HK-2 (cell line): ENCODE data around the gene EARS2.
"Not testable (repeated sequence)": the region's sequence is repeated elsewhere in the genome, so short reads cannot be mapped to it uniquely, and the experiment has no call there.

Experiments
- DNase-seq: peaks from one replicate; pipeline ENCODE4 v3.0.0-alpha.2; 2018; ENCODE audit not compliant: unreplicated experiment

The EARS2 gene

DNA sequence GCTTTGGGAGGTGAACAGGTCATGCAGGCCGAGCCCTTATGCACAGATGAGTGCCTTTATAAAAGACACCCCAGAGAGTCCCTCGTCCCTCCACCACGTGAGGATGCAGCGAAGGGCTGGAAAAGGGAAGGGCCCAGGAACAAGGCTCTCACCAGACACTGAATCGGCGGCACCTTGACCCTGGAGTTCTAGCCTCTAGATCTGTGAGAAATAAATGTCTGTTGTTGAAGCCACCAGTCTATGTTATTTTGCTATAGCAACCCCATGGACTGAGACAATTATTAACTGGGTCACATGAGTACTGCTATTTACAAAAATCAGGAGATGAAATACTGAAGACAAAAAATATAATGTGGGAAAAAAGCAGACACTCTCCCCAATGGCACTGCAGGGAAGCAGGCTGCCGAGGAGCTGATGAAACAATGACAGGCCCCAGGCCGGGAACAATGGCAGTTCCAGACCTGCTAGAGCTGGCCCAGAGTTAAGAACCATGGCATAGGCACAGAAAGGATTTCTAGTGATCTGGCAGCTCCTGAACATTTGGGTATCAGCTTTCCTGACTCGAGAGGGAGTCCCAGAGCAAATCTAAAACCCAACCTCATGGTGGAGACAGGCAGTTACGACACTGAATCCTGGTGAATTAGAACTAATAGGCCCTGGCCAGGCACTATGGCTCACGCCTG is 29.0 kb downstream of the EARS2 start:
- no peak for DNase-seq

DNA sequence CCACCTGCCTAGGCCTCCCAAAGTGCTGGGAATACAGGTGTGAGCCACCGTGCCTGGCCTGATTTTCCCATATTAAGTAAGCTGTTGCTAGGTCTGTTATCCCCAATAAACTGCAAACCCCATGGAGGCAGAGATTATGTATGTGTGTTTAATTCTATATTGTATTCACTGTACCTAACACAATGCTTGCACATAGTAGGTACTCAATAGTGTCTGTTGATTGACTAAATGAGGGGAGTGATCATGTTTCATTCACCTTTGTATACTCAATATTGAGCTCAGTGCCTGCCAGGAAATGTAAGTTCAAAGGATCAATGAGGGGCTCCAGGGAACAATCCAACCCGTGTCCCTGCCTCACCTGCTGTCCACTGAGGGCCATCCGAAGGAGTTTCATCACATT is 32.3 kb downstream of the EARS2 start:
- DNase-seq = no peak

DNA sequence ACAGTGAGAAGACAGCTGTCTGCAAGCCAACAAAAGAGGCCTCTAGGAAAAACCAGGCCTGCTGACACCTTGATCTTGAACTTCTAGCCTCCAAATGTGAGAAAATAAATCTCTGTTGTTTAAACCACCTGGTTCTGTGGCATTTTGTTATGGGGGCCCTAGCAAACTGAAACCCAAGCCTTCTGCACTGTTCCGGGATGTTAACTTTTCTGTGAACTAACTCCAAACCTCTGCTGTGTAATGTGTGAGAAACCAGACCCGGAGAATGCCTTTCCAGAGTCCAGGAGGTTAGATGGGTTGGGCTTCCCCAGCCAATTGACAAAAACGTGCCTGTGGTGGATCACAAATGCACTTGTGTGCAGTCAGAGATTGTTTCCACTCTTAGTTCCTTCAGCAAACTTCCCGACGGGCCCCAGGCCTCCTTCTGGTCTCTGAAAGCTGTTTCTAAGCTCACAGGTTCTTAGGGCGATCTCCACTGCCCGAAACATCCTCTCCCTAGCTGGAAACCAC is 33.2 kb downstream of the EARS2 start:
- no peak for DNase-seq

DNA sequence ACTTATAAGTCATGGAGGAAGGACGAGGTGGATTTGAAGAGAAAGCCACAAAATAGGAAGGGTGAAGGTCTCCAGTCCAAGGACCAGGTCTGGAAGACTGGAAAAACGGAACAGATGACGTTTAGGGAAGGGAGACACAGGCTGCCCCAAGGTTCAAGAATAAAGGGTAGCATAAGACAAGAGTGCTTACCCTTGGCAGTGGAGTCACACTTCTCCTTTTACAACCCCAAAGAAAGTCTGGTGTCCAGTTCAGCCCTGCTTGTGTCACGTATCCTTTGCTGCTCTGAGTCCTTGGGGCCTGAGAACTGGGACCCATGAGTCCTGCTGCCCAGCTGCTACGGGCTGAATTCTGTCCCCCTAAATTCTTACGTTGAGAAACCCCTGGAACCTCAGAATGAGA is 33.8 kb downstream of the EARS2 start:
- no peak for DNase-seq

- DNase-seq = no peak
These were observed 35.2 kb downstream of the EARS2 start for GRCh38 chr16:23521965-23522364.

DNA sequence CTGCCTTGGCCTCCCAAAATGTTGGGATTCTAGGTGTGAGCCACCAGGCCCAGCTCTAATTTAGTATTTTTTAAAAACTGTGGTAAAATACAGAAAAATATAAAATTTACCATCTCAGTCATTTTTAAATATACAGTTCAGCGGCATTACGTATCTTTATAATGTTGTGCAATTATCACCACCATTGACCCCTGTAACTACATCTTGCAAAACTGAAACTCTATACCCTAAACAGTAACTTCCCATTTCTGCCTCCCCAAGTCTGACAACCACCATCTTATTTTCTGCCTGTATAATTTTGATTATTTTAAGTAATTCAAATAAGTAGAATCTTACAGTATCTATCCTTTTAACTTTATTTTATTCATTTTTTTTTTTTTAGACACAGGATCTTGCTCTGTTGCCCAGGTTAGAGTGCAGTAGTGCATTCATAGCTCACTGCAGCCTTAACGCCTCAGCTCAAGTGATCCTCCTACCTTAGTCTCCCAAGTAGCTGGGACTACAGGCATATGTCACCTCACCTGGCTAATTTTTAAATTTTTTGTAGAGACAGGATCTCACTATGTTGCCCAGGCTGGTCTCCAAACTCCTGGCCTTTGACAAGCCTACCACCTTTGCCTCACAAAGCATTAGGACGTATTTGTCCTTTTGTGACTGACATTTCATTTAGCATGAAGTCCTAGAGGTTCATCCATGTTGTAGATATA is 36.0 kb downstream of the EARS2 start:
- no peak for DNase-seq

GRCh38 chr16:23520500-23520899 is 36.6 kb downstream of the EARS2 start:
- no peak for DNase-seq

- DNase-seq = no peak
These were observed 37.9 kb downstream of the EARS2 start for GRCh38 chr16:23519282-23519681.

- DNase-seq = no peak
These were observed 38.7 kb downstream of the EARS2 start for GRCh38 chr16:23518435-23518891.

- no peak for DNase-seq
These were observed 40.6 kb downstream of the EARS2 start for GRCh38 chr16:23516366-23517137.

- no peak for DNase-seq
These were observed 41.3 kb downstream of the EARS2 start for GRCh38 chr16:23515881-23516280.

GRCh38 chr16:23514381-23515152 is 42.6 kb downstream of the EARS2 start:
- no peak for DNase-seq

DNA sequence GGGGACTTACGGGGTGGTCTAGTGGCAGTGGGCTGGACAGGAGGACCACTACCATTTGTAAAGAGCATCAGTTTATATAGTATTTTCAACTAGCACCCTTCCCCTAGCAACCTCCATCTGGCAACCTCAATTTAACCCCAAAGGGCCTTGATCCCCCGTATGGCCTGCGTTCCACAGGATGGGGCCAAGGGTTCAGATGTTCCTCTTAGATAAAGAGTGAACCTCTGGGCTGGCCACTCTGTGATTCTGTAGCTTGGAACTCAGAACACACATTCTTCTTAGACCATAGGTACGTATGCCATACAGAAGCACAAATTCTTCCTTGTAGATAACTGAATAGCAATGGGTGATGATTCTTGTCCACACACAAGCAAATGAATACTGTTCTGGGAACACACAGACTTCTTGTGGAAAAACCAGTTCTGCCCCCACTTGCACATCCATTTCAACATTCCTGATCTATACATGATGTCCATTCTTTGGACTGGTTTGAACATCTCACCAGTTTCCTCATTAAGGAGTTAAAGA is 44.9 kb downstream of the EARS2 start:
- no peak for DNase-seq

- DNase-seq = no peak
These were observed 45.4 kb downstream of the EARS2 start for GRCh38 chr16:23511731-23512130.

GRCh38 chr16:23510915-23511270 is 46.3 kb downstream of the EARS2 start:
- DNase-seq = not testable (repeated sequence)

GRCh38 chr16:23510164-23510914 is 46.8 kb downstream of the EARS2 start, which contains the start of gene GGA2:
Gene GGA2 (minus strand): TSS chr16:23510494. CDS start chr16:23510411, 83 bp downstream.
- peak; percentile 78 for DNase-seq

DNA sequence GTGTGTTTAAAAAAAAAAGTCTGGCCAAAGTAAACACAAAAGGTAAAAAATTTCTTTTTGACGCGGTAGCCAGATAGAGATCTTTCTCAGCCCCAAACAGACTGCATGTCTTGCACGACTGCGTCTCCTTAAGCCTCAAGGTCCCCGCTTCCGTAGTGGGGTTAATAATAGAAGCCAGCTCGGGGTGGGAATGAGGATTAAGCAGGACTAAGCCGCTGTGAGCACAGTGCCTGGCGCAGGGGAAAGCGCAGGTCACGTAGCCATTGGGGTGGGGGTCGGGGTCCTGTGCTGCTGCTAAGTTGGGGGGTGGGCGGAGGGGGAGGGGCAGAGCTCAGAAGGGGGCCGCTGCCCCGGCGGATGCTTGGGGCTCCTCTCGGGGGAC is 47.4 kb downstream of the EARS2 start:
- peak; percentile 38 for DNase-seq

DNA sequence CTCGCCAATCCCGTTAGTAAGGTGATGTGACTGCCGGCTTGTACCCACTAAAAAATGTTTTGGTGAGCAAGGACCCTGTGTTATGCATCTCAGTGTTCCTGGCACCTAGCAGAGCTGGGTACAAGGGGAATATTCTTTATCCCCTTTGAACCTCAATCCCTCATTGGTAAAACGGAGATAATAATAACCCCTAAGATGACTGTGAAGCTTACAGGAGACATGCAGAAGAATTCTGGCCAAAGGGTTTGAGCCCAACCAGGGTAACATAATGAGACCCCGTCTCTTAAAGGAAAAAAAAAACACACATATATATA is 47.8 kb downstream of the EARS2 start:
- DNase-seq = no peak

- peak; percentile 10 for DNase-seq
These were observed 48.3 kb downstream of the EARS2 start for GRCh38 chr16:23508589-23509440.

- no peak for DNase-seq
These were observed 50.5 kb downstream of the EARS2 start for GRCh38 chr16:23506606-23506994.
